ENCODE data around the gene KRTAP19-3.

GRCh38 chr21:30468900-30469714 lies 22.7 kb downstream of the KRTAP19-3 start:
- TF ChIP-seq CTCF (conservative IDR thresholded peaks at IDR 0.05; ENCODE audit: low read depth, low read length) (no peak), EZH2 (IDR thresholded peaks at IDR 0.05; ENCODE audit: borderline replicate concordance, low read depth, low read length, poor library complexity, severe bottlenecking) (no peak)
